Stimulated activated CD8-positive, alpha-beta memory T cell treated with anti-CD3 and anti-CD28 coated beads, Interleukin-7, amount 100 ng/mL, for 24 hours (primary cell): Measurements from ENCODE around the gene APOB.

Experiments
- DNase-seq: peaks from one replicate; pipeline ENCODE4 v3.0.0-alpha.2; 2020; ENCODE audit warnings: low read depth

The APOB gene

GRCh38 chr2:21019000-21019677 is 24.7 kb downstream of the APOB start:
- no peak for DNase-seq

- DNase-seq: no peak
Observed at GRCh38 chr2:21018290-21018689, 25.6 kb downstream of the APOB start.

- DNase-seq: no peak
Observed at GRCh38 chr2:21017748-21018276, 26.1 kb downstream of the APOB start.

- no peak for DNase-seq
Observed at GRCh38 chr2:21015281-21015645, 28.6 kb downstream of the APOB start.

GRCh38 chr2:21014364-21015280 is 29.3 kb downstream of the APOB start:
- DNase-seq: no peak

- DNase-seq: no peak
Observed at GRCh38 chr2:21013043-21013816, 30.6 kb downstream of the APOB start.

- DNase-seq: no peak
Observed at GRCh38 chr2:21012557-21012937, 31.3 kb downstream of the APOB start.

- DNase-seq: no peak
Observed at GRCh38 chr2:21011876-21012556, 31.9 kb downstream of the APOB start.

- DNase-seq: no peak
Observed at GRCh38 chr2:21011453-21011852, 32.4 kb downstream of the APOB start.

- DNase-seq: no peak
Observed at GRCh38 chr2:21010813-21011439, 32.9 kb downstream of the APOB start.

GRCh38 chr2:21009662-21010225 is 34.1 kb downstream of the APOB start:
- no peak for DNase-seq

- no peak for DNase-seq
Observed at GRCh38 chr2:21008790-21009661, 34.8 kb downstream of the APOB start.

- no peak for DNase-seq
Observed at GRCh38 chr2:21008014-21008789, 35.7 kb downstream of the APOB start.

- DNase-seq: no peak
Observed at GRCh38 chr2:21007129-21008013, 36.5 kb downstream of the APOB start.

GRCh38 chr2:21006423-21007128 is 37.3 kb downstream of the APOB start:
- DNase-seq: no peak

- DNase-seq: no peak
Observed at GRCh38 chr2:21005700-21006422, 38.0 kb downstream of the APOB start.
